DMS114 treated with DMSO at 0.1 percent for 48 hours (cell line): ENCODE results near the gene SGMS2.

Source experiments
- DNase-seq: peaks from one replicate; lab custom pipeline; 2025; ENCODE audit not compliant: unreplicated experiment; lab: John Stamatoyannopoulos, UW

Gene SGMS2

GRCh38 chr4:107828315-107829090 is 3.8 kb downstream of the SGMS2 start:
- DNase-seq = no peak

DNA sequence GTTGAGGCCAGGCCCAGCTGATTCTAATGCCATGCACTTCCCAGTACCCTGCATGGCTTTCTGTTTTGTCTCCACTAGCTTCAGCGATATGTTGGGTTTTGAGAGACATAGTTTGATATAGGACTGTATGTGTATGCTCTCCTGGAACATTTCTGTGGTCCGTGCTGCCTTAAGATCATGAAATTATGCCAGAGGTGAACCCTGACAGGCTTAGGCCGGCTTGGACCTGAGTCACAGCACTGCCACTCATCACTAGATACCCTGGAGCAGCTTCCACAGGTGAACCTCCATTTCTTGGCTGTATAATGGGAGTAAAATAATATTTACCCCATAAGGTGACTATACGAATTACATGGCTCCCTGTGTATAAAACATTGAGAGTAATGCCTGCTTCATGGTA is 6.4 kb downstream of the SGMS2 start:
- DNase-seq = no peak

DNA sequence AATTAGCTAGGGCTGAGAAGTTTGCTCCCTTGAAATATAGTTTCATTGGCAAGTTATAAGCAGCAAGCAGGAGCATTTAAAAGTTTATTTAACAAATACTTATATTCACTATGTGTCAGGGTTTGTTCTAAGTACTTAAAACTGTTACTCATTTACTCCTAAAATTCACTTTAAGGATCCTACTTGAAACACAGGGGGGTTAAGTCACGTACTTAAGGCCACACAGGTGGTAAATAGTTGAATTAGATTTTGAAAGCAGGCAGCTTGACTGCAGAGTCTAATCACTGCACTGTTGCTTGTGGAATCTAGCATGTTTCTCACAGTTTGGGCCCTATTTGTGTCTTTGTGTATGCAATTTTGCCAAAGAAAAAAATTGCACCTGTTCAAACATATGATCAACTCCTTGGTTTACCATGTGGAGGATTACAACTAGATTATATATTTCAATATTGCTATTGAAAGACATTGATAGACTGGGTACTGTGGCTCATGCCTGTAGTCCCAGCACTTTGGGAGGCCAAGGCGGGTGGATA is 7.6 kb downstream of the SGMS2 start:
- DNase-seq = no peak

DNA sequence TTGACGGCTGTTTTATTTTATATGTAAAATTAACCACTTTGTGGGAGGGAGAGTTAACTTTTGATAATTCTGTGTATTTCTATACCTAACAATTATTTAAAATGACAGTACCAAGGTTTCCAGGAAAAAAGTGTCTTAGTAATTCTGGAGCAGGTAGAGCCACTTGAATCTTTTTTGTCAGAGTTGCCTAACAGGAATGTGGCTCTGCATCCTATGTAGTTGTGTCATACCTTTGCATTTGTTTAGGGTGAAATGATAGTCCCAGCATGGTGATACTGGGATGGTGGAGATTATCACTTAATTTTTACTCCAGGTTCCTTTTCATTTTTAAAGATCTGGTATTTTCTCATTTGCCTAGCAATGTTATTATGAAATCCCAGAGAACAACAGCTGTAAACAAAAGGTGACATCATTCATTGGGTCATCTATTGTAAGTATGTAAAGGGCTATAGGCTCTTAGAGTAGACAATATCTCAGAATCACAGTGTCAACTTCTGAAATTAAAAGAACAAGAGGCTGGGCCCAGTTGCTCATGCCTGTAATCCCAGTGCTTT is 9.6 kb downstream of the SGMS2 start:
- DNase-seq = no peak

DNA sequence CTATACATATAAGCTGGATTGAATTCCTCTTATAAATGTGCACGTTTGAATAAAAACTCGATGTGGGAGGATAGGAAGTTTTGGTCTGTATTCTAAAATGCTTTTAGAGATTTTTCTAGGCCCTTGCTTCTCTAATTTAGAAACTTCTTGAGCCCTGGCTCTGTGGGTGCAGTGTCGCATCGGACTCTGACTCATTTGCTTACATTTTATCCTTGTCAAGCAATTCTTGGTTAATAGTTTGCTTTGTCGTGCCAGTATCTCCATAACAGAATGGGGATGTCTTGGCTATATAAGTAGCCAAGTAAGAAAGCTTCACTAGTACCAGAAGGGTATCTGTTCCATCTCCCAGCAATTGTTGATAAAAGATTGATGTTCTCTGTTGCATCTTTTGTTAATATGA is 10.7 kb downstream of the SGMS2 start:
- no peak for DNase-seq

- DNase-seq = no peak
Observed at GRCh38 chr4:107837317-107837716, 12.6 kb downstream of the SGMS2 start.

- no peak for DNase-seq
Observed at GRCh38 chr4:107837776-107838618, 13.3 kb downstream of the SGMS2 start.

DNA sequence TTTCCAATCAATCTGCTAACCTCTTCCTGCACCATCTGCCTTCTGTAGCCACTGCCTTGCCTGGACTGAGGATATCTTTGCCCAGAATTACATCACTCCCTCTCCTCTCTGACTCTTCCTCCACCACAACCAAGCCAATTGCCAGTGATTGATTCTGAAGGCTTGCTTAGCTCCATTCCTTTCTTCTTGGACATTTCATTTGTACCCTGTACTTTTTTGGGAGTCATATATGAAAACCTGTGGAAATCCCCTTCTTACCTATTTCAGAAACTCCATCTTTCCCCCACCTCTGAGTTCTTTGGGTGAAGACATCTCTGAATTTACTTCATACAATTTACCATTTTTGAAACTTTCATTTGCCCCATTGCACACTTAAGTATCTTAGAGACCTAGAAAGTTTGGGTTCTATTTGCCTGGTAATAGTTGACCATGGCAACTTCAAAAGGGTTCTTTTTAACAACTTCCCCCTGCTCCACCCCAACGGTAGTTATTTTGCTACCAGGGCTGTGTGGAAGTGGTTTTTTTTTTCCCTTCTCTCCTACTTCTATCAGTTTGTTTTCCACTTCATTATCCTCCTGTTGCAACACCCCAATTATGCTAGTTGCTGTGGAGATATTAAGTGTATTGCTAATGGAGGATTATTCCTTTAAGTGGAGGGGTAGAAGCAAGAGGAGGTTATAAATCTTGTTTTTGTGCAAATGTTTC is 14.3 kb downstream of the SGMS2 start:
- DNase-seq = no peak

DNA sequence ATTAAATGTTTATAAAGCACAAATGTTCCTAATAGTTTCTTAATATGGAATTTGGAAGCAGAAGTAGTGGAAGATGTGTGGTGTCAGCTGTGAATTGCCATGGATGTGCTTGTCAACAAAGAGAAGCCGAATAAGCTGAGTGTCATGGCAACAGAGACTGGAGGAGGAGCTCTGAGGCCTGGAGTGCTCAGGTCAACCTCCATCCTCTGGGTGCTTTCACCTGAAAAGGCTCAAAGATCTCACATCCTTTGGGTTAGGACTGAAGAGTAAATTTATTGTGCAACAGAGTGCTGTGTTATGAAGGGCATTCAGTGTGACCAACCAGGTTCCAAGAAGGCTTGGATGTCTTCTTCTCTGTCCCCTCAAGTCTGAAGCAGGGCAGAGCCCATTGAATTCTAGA is 18.7 kb downstream of the SGMS2 start:
- no peak for DNase-seq

DNA sequence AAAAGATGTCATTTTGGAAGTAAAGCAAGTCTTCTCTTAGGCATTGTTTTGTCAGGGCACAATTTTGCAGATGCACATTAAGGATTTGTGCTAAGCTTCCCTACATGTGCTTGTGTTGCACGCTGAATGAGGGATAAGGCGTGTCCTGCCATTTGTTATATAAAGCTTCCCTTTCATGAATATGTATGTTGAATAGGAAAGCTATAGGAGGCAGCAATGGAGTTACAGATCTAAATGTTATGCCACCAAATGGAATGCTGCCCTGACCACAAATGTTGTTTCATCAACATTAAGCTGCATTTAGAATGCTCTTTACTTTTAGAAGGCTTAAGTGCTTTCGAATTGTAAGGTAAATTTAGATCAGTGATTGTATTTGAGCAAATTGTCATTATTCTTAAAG is 20.9 kb downstream of the SGMS2 start:
- no peak for DNase-seq

- no peak for DNase-seq
Observed at GRCh38 chr4:107850438-107850837, 25.7 kb downstream of the SGMS2 start.

- DNase-seq = no peak
Observed at GRCh38 chr4:107853444-107854355, 29.0 kb downstream of the SGMS2 start.

DNA sequence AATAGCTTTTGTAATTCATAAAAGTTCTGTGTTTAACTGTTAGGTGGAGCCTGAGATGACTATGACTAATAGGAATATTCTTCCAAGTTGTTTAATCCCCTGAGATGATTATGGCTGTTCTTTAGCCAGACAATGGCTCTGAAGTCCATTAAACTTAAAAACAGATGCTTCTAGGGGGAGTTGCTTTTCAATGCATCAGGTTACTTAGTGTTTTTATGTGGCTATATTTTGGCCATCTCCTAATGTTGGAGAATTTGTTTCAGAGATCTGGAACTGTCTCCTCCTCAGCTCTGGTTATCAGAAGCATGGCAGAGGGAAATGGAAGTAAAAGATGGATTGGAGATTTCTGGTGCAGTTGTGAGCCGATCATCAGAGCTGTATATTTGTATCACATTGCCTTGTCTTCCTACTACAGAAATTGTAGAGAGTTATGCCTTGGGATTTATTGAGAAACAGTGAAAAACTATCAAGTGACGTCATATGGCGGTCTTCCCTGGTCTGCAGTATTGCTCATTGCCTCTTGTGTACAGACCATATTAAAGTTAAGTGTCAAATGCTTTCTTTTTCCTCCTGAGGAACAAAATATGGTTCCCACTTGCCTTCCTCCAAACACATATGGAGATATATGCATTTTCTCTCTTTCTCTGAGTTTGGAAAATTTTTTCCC is 29.8 kb downstream of the SGMS2 start:
- no peak for DNase-seq

GRCh38 chr4:107855723-107856122 is 31.0 kb downstream of the SGMS2 start:
- DNase-seq = no peak

DNA sequence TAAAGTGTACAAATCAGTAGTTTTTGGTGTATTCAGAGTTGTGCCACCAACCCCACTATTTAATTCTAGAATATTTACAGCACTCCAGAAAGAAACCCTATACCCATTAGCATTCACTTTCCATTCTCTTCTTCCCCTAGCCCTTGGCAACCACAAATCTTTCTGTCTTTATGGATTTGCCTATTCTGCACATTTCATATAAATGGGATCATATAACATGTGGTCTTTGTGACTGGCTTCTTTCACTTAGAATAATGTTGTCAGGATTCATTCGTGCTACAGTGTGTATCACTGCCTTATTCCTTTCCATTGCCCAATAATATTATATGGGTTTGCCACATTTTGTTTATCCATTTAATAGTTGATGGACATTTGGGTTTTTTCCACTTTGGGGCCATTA is 32.2 kb downstream of the SGMS2 start:
- DNase-seq = no peak

- no peak for DNase-seq
Observed at GRCh38 chr4:107857741-107858140, 33.0 kb downstream of the SGMS2 start.

- DNase-seq = no peak
Observed at GRCh38 chr4:107858158-107858742, 33.5 kb downstream of the SGMS2 start.

DNA sequence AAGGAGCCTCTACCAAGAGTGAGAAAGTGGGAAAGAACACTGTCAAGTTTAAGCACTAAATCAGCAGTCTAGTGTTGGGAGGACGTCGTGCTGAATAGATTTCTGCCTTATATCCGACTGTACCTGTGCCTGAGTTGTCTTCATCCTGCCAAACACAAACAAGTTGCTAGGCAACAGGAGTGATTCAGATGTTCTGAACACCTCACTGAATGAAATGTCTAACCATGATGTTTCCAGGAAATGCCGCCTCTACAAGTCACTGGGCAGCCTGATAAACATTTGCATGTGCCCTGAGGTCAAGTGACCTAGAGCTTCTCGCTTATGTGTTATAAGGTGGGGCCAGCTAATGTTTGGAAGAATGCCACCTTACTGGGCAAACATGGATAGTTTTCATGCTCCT is 37.9 kb downstream of the SGMS2 start:
- no peak for DNase-seq

- DNase-seq = no peak
Observed at GRCh38 chr4:107863416-107863815, 38.7 kb downstream of the SGMS2 start.
